Tibial nerve (tissue), 4 donors: ENCODE measurements around the gene ALG12. TPM values are rescaled to one million over a fixed set of nuclear protein-coding genes. Genes with fewer than 3 reads are reported as not detected.

ENCODE experiments used
- DNase-seq, 2 donors: peaks; one replicate each; pipeline ENCODE4 v3.0.0-alpha.2; 2019; ENCODE audit warnings: low spot score in 2 of 2
- H3K27ac ChIP-seq, 4 donors: fragments of 200-600 bp; sonication (generic) in 3 of 4; one replicate each; pipeline ENCODE4 v1.5.1; 2017 to 2019; ENCODE audit warnings: mild to moderate bottlenecking in 1 of 4
- H3K27me3 ChIP-seq, 2 donors: fragments of 200-600 bp; sonication (generic) in 1 of 2; one replicate each; pipeline versions ENCODE4 v1.5.1 to v1.6.0; 2017 to 2019
- H3K36me3 ChIP-seq, 3 donors: fragments of 200-600 bp; sonication (generic); one replicate each; pipeline ENCODE4 v1.5.1; 2018 to 2019
- H3K4me1 ChIP-seq, 4 donors: fragments of 200-600 bp; sonication (generic) in 3 of 4; one replicate each; pipeline ENCODE4 v1.5.1; 2017 to 2019
- H3K4me3 ChIP-seq, 4 donors: fragments of 200-600 bp; sonication (generic) in 3 of 4; one replicate each; pipeline ENCODE4 v1.5.1; 2017 to 2019; ENCODE audit warnings: mild to moderate bottlenecking in 1 of 4, moderate library complexity in 1 of 4
- H3K9me3 ChIP-seq, 4 donors: fragments of 200-600 bp; sonication (generic) in 3 of 4; one replicate each; pipeline ENCODE4 v1.5.1; 2017 to 2019
- EP300 ChIP-seq, 2 donors: sonication (generic); formaldehyde crosslinking; IDR thresholded peaks; one replicate each; pipeline ENCODE4 v1.6.1; 2017; ENCODE audit warnings: antibody characterized with exemption in 2 of 2, mild to moderate bottlenecking in 1 of 2
- POLR2A ChIP-seq, 2 donors: fragments of 450-650 bp; IDR thresholded peaks; one replicate each; pipeline ENCODE4 v1.6.1; 2017; ENCODE audit warnings: antibody characterized with exemption in 2 of 2, mild to moderate bottlenecking in 2 of 2, moderate library complexity in 2 of 2
- WGBS, 2 donors: methylation state at CpG; one replicate each; pipeline ENCODE4 v1.1.5; 2018; 5-methylcytosine and 5-hydroxymethylcytosine counted together
- total RNA-seq, 4 donors: library from RNA; depleted of rRNA; stranded (reverse); fragments of >200 nt; gene quantifications; one replicate each; pipeline ENCODE4 v1.1.0, GENCODE V29; 2016
- TF ChIP-seq, protein P1 (sequence below), 5 experiments: fragments of 200-600 bp in 3 of 5; fragments of 450-650 bp in 2 of 5; sonication (generic) in 3 of 5; IDR thresholded peaks; one replicate each; pipeline ENCODE4 v1.5.1; 2016 to 2019; ENCODE audit warnings: antibody characterized with exemption in 5 of 5, mild to moderate bottlenecking in 3 of 5, moderate library complexity in 2 of 5

ALG12 gene
- total RNA-seq, 4 donors from 2014 or later = 9.0 to 17.4 (median 14.5) TPM

GRCh38 chr22:49903322-49904039, 14.8 kb downstream of the ALG12 start:
- DNase-seq = no peak
- Histone ChIP-seq H3K4me1 (no peaks in the 10 kb centered on the region), H3K9me3 (no peaks in the 10 kb centered on the region), H3K4me3 (no peak overlapping the region), H3K36me3 (peaks cover 3 to 96% (median 12%) of the 10 kb centered on the region in 3 donors), H3K27ac (no peak overlapping the region), H3K27me3 (no peaks in the 10 kb centered on the region)
- TF ChIP-seq, protein P1, sequence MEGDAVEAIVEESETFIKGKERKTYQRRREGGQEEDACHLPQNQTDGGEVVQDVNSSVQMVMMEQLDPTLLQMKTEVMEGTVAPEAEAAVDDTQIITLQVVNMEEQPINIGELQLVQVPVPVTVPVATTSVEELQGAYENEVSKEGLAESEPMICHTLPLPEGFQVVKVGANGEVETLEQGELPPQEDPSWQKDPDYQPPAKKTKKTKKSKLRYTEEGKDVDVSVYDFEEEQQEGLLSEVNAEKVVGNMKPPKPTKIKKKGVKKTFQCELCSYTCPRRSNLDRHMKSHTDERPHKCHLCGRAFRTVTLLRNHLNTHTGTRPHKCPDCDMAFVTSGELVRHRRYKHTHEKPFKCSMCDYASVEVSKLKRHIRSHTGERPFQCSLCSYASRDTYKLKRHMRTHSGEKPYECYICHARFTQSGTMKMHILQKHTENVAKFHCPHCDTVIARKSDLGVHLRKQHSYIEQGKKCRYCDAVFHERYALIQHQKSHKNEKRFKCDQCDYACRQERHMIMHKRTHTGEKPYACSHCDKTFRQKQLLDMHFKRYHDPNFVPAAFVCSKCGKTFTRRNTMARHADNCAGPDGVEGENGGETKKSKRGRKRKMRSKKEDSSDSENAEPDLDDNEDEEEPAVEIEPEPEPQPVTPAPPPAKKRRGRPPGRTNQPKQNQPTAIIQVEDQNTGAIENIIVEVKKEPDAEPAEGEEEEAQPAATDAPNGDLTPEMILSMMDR (IDR thresholded peaks at IDR 0.05) = no peak
- TF ChIP-seq POLR2A (IDR thresholded peaks at IDR 0.05) = no peak
- WGBS, 2 donors = 85 to 94% methylated on average over 9 to 14 of the region's 17 CpGs

GRCh38 chr22:49901457-49901856, 16.8 kb downstream of the ALG12 start:
- peaks cover 3 to 99% (median 12%) of the 10 kb centered on the region in 3 donors for H3K36me3 ChIP-seq
- TF ChIP-seq EP300 (IDR thresholded peaks at IDR 0.05) = no peak
- TF ChIP-seq POLR2A (IDR thresholded peaks at IDR 0.05) = no peak
- TF ChIP-seq, protein P1 (IDR thresholded peaks at IDR 0.05) = no peak
- H3K4me3 ChIP-seq = no peak overlapping the region
- no peaks in the 10 kb centered on the region for H3K4me1 ChIP-seq
- no peaks in the 10 kb centered on the region for H3K27me3 ChIP-seq
- H3K9me3 ChIP-seq = peaks cover 0 to 6% (median 2%) of the 10 kb centered on the region in 4 donors
- no peak for DNase-seq
- 94 to 96% methylated on average over 11 of the region's 11 CpGs for WGBS, 2 donors
- no peak overlapping the region for H3K27ac ChIP-seq

DNA sequence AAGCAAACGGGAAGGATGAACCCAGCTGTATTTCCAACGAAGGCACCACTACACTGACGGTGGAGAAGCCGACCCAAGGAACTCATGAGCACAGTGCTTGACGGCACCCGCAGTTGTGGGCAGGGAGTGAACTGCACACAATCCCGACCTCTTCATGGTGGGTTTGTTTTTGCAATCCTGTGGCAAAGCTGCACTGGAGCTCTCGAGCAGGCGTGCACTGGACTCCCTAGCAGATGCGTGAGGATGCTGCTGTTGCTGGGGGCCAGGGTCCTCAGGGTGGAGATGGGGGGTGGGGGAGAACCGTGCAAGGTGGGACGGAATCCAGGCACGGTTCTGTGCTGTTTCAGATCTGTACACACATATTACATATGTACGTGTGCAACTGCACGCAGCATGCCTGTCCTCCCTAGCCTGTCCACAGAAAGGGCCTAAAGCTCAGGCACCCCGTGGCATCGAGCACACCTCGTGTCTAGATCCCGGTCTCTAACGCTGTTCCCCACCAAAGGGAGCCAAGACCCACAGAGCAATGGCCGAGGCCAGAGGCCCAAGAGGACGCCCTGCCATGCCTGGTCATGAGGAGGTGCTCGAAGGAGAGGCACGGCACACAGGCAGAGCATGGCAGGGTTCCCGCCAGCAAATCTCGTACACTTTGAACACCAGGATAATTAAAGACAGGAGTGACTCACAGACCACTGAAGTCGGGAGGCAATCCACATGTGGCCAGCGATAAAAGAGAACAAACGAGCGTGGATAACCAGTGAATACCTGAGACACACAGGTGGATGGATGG, 17.6 kb downstream of the ALG12 start:
- no peak overlapping the region for H3K27ac ChIP-seq
- H3K36me3 ChIP-seq = peaks cover 3 to 98% (median 12%) of the 10 kb centered on the region in 3 donors
- no peaks in the 10 kb centered on the region for H3K4me1 ChIP-seq
- DNase-seq = no peak
- no peaks in the 10 kb centered on the region for H3K27me3 ChIP-seq
- WGBS, 2 donors = 81 to 83% methylated on average over 23 to 30 of the region's 30 CpGs
- TF ChIP-seq POLR2A (IDR thresholded peaks at IDR 0.05) = no peak
- no peak for TF ChIP-seq EP300 (IDR thresholded peaks at IDR 0.05)
- TF ChIP-seq, protein P1 (IDR thresholded peaks at IDR 0.05) = no peak
- H3K4me3 ChIP-seq = no peak overlapping the region
- H3K9me3 ChIP-seq = peaks cover 0 to 6% (median 3%) of the 10 kb centered on the region in 4 donors

DNA sequence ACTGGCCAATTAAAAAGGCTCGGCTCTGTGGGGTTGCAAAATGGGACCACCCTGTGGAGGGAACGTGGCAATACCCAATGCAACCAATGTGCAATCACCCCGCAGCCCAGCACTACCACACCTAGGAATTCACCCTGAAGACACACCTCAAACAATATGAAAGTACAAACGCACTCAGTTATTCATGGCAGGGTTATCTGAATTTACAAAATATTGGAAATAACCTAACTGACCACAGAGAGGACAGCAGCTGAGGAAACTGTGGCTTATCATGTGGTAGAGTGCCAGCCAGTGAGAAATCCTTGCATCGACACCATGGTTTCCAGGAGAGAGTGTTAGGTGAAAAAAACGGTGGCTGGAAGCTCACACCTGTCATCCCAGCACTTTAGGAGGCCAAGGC, 18.7 kb downstream of the ALG12 start:
- DNase-seq = no peak

More for the DNA sequence above, 18.7 kb downstream of the ALG12 start:
- H3K4me3 ChIP-seq = no peak overlapping the region
- TF ChIP-seq POLR2A (IDR thresholded peaks at IDR 0.05) (no peak), EP300 (IDR thresholded peaks at IDR 0.05) (no peak)
- TF ChIP-seq, protein P1 (IDR thresholded peaks at IDR 0.05) = no peak
- peaks cover 0 to 13% (median 3%) of the 10 kb centered on the region in 4 donors for H3K9me3 ChIP-seq
- H3K4me1 ChIP-seq = no peaks in the 10 kb centered on the region
- no peak overlapping the region for H3K27ac ChIP-seq
- H3K27me3 ChIP-seq = no peaks in the 10 kb centered on the region
- peaks cover 3 to 92% (median 12%) of the 10 kb centered on the region in 3 donors for H3K36me3 ChIP-seq
- WGBS, 2 donors = 89 to 97% methylated on average over 6 of the region's 6 CpGs
